IMR-90 (cell line): ENCODE results near the gene CSTA.

Experiments
- BHLHE40 ChIP-seq: fragments of 150-350 bp; IDR thresholded peaks from 2 replicates; pipeline ENCODE4 v1.6.1; 2016; ENCODE audit warnings: mild to moderate bottlenecking, low read depth, low read length
- CEBPB ChIP-seq: IDR thresholded peaks from 2 replicates; pipeline ENCODE4 v1.6.1; 2012; ENCODE audit warnings: low read depth, low read length, improper control_type of control experiment
- CTCF ChIP-seq: conservative IDR thresholded peaks from 2 replicates; pipeline ENCODE4 v1.5.1; 2012; ENCODE audit warnings: mild to moderate bottlenecking, low read depth, low read length, improper control_type of control experiment
- MAFK ChIP-seq: IDR thresholded peaks from 2 replicates; pipeline ENCODE4 v1.6.1; 2012; ENCODE audit warnings: low read depth, low read length, improper control_type of control experiment
- RAD21 ChIP-seq: IDR thresholded peaks from 2 replicates; pipeline ENCODE4 v1.6.1; 2012; ENCODE audit warnings: low read length, improper control_type of control experiment
- TF ChIP-seq, protein P1 (sequence below): fragments of 150-350 bp; IDR thresholded peaks from 2 replicates; pipeline ENCODE4 v1.6.1; 2017; ENCODE audit warnings: mild to moderate bottlenecking, antibody characterized with exemption, low read length, low read depth

DNA sequence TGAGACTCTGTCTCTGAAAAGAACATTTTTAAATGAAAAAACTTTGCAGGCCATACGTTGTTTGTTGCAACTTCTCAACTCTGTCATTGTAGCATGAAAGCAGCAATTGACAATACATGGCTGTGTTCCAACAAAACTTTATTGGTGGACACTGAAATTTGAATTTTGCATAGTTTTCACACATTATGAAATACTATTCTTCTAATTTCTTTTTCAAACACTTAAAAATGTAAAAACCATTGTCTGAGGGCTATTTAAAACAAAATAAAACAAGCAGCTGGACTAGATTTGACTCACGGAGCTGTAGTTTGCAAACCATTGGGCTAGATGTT is 18.5 kb upstream of the CSTA start:
- TF ChIP-seq CEBPB (no peak), CTCF (no peak), RAD21 (no peak), BHLHE40 (no peak), MAFK (no peak)
- TF ChIP-seq, protein P1, sequence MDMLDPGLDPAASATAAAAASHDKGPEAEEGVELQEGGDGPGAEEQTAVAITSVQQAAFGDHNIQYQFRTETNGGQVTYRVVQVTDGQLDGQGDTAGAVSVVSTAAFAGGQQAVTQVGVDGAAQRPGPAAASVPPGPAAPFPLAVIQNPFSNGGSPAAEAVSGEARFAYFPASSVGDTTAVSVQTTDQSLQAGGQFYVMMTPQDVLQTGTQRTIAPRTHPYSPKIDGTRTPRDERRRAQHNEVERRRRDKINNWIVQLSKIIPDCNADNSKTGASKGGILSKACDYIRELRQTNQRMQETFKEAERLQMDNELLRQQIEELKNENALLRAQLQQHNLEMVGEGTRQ = no peak
